Measurements from ENCODE around the gene EZR.

GRCh38 chr6:158856261-158856660 lies 37.1 kb upstream of the EZR start:
- no peak for TF ChIP-seq CTCF (optimal IDR thresholded peaks at IDR 0.05 in 1 of 3, IDR thresholded peaks at IDR 0.05 in 1 of 3, conservative IDR thresholded peaks at IDR 0.05 in 1 of 3; ENCODE audit: extremely low read depth in 1 of 3, insufficient read depth in 2 of 3, low read length in 3 of 3)
- TF ChIP-seq EZH2 (IDR thresholded peaks at IDR 0.05; ENCODE audit: low read length) = no peak
